T47D (cell line): ENCODE data around the gene SNX14.
A peak's percentile ranks its signal among the peaks of the same experiment; 100 is the strongest.

Experiments
- DNase-seq, 2 experiments: peaks; one replicate each; pipeline versions ENCODE4 v3.0.0 to v3.0.0-alpha.2; 2011 to 2012; ENCODE audit warnings: low read depth in 1 of 2, low spot score in 1 of 2
- JUND ChIP-seq: IDR thresholded peaks from 2 replicates; pipeline ENCODE4 v1.6.1; 2012; ENCODE audit warnings: low read depth
- in situ Hi-C: cut with HindIII; loops from 2 replicates; pipeline ENCODE4 v1.10.0; 2016; ENCODE audit warnings: low sequenced_read_pairs, low pct_unique_long_range_greater_than_20kb

The SNX14 gene

GRCh38 chr6:85482206-85482904 lies 111.3 kb downstream of the SNX14 start:
- DNase-seq: no peak
- TF ChIP-seq JUND: no peak
- in situ Hi-C loops: no loop called here

- in situ Hi-C loops: no loop called here
- TF ChIP-seq JUND: no peak
- DNase-seq: no peak
Observed at GRCh38 chr6:85479208-85479607, 114.5 kb downstream of the SNX14 start.

GRCh38 chr6:85476532-85476931 lies 117.1 kb downstream of the SNX14 start:
- in situ Hi-C loops: no loop called here
- DNase-seq: no peak
- TF ChIP-seq JUND: no peak

- no peak for TF ChIP-seq JUND
- in situ Hi-C loops: no loop called here
- DNase-seq: no peak
Observed at GRCh38 chr6:85473748-85474147, 119.9 kb downstream of the SNX14 start.

- in situ Hi-C loops: no loop called here
- DNase-seq: peak in 1 of 2 experiments; percentile 24
- TF ChIP-seq JUND: no peak
Observed at GRCh38 chr6:85472744-85473143, 120.9 kb downstream of the SNX14 start.

GRCh38 chr6:85470023-85470410 lies 123.6 kb downstream of the SNX14 start:
- no peak for DNase-seq
- in situ Hi-C loops: no loop called here
- TF ChIP-seq JUND: no peak

- no peak for DNase-seq
- no peak for TF ChIP-seq JUND
- in situ Hi-C loops: no loop called here
Observed at GRCh38 chr6:85469276-85470022, 124.2 kb downstream of the SNX14 start.

- in situ Hi-C loops: no loop called here
- DNase-seq: no peak
- TF ChIP-seq JUND: no peak
Observed at GRCh38 chr6:85468326-85468725, 125.3 kb downstream of the SNX14 start.

- TF ChIP-seq JUND: no peak
- in situ Hi-C loops: no loop called here
- DNase-seq: no peak
Observed at GRCh38 chr6:85465762-85466161, 127.9 kb downstream of the SNX14 start.

- no peak for DNase-seq
- TF ChIP-seq JUND: no peak
Observed at GRCh38 chr6:85464722-85465150, 128.9 kb downstream of the SNX14 start.

GRCh38 chr6:85464260-85464644 lies 129.4 kb downstream of the SNX14 start:
- no peak for DNase-seq
- TF ChIP-seq JUND: no peak
- in situ Hi-C loops: no loop called here

More at GRCh38 chr6:85464722-85465150, 128.9 kb downstream of the SNX14 start:
- in situ Hi-C loops: no loop called here

- in situ Hi-C loops: no loop called here
- DNase-seq: no peak
- TF ChIP-seq JUND: no peak
Observed at GRCh38 chr6:85463621-85464259, 129.9 kb downstream of the SNX14 start.

GRCh38 chr6:85462673-85463072 lies 131.0 kb downstream of the SNX14 start:
- DNase-seq: no peak
- in situ Hi-C loops: no loop called here
- no peak for TF ChIP-seq JUND
